ENCODE data around the gene RNF152. TPM values are rescaled to one million over a fixed set of nuclear protein-coding genes. Genes with fewer than 3 reads are reported as not detected.

RNF152 gene
- total and polyA plus RNA-seq, 2 donors (not counting 3 experiments of a cell fraction or from before 2014, with no cell fraction given), result 20.8 to 27.5 TPM

DNA sequence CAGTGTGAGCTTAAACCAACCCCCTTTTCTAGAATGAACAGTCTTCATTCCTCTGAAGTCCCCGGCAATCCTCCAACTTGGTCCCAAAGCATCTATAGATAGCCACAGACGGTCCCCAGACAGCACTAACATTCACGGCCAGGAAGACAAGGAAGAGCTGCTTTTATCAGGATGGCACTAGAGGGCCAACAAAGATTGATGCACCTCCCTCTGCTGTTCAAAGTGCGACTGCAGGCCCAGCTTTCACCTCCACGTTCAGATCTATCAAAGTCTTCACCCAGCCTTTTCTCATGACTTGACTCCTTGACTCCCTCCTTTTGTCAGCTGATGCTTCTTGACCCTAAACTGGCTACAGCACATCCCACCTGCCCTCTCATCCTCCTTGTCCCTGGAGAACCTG is 54.3 kb downstream of the RNF152 start:
- no peaks in the 10 kb centered on the region for H3K27me3 ChIP-seq (ENCODE audit: control insufficient read depth in 2 of 2, insufficient read depth in 2 of 2, low read length in 2 of 2)

More for the DNA sequence above, 54.3 kb downstream of the RNF152 start:
- Histone ChIP-seq H4K20me1 (replicated peaks; ENCODE audit: control insufficient read depth, extremely low read depth, insufficient read depth, low read length) (no peaks in the 10 kb centered on the region), H3K9me1 (replicated peaks; ENCODE audit: control insufficient read depth, extremely low read depth, insufficient read depth, low read length) (no peaks in the 10 kb centered on the region), H3K9me3 (replicated peaks; ENCODE audit: control insufficient read depth, insufficient read depth, low read length) (no peaks in the 10 kb centered on the region), H3K4me2 (ENCODE audit: insufficient read depth, low read length) (no peak overlapping the region), H3K4me1 (ENCODE audit: control insufficient read depth, extremely low read depth, insufficient read depth, low read length) (peaks cover 10% of the 10 kb centered on the region), H3K79me2 (ENCODE audit: control insufficient read depth, insufficient read depth, low read length) (peaks cover 38% of the 10 kb centered on the region), H3K9ac (replicated peaks; ENCODE audit: extremely low read depth, insufficient read depth, low read length) (no peak overlapping the region), H3K27ac (ENCODE audit: insufficient read depth, low read depth, low read length) (no peak overlapping the region), H3K4me3 (replicated peaks in 1 of 3; ENCODE audit: insufficient read depth in 1 of 3, low read depth in 1 of 3, low read length in 3 of 3) (no peak overlapping the region), H2AFZ (ENCODE audit: low read depth, low read length) (no peak overlapping the region), H3K36me3 (ENCODE audit: control insufficient read depth in 2 of 2, extremely low read depth in 1 of 2, insufficient read depth in 2 of 2, low read length in 2 of 2) (no peaks in the 10 kb centered on the region)
- CTCF ChIA-PET, result interaction anchor here (0.5 to 1.0 kb wide), 2 partner anchors 16 to 63 kb away, joined by 3 to 4 read pairs; no protein-coding TSS in a partner anchor
- DNase-seq (ENCODE audit: low read depth, low spot score), result no peak
- FAIRE-seq, result no peak
- POLR2A ChIA-PET, result no interaction called here
- no TSS peak for BruUV-seq (replicated peaks)
- dilution Hi-C loops (cut with MboI; ENCODE audit: extremely low pct_ligation_motif_present, low sequenced_read_pairs) (no loop called here), intact Hi-C loops (cut with micrococcal nuclease) (loop anchor here (10.0 kb wide), 2 partner anchors 116 to 286 kb away; no protein-coding TSS in a partner anchor)
- TF ChIP-seq GATA2 (IDR thresholded peaks at IDR 0.05; ENCODE audit: insufficient read depth, insufficient read length, low read depth, low read length) (no peak), JUN (IDR thresholded peaks at IDR 0.05; ENCODE audit: borderline replicate concordance, insufficient read depth, insufficient read length, low read depth) (no peak), MYC (IDR thresholded peaks at IDR 0.05; ENCODE audit: low read depth, low read length) (no peak), EZH2 (IDR thresholded peaks at IDR 0.05; ENCODE audit: borderline replicate concordance, low read depth, low read length, severe bottlenecking) (no peak), POLR2AphosphoS5 (IDR thresholded peaks at IDR 0.05; ENCODE audit: insufficient read depth, low read depth, low read length) (no peak), POLR2A (IDR thresholded peaks at IDR 0.05; ENCODE audit: low read depth, low read length) (no peak), FOS (IDR thresholded peaks at IDR 0.05; ENCODE audit: borderline replicate concordance, insufficient read depth, low read length) (no peak)
- TF ChIP-seq, protein P1, sequence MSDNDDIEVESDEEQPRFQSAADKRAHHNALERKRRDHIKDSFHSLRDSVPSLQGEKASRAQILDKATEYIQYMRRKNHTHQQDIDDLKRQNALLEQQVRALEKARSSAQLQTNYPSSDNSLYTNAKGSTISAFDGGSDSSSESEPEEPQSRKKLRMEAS (IDR thresholded peaks at IDR 0.05; ENCODE audit: insufficient read depth, insufficient read length), result no peak
- TF ChIP-seq, protein P2, sequence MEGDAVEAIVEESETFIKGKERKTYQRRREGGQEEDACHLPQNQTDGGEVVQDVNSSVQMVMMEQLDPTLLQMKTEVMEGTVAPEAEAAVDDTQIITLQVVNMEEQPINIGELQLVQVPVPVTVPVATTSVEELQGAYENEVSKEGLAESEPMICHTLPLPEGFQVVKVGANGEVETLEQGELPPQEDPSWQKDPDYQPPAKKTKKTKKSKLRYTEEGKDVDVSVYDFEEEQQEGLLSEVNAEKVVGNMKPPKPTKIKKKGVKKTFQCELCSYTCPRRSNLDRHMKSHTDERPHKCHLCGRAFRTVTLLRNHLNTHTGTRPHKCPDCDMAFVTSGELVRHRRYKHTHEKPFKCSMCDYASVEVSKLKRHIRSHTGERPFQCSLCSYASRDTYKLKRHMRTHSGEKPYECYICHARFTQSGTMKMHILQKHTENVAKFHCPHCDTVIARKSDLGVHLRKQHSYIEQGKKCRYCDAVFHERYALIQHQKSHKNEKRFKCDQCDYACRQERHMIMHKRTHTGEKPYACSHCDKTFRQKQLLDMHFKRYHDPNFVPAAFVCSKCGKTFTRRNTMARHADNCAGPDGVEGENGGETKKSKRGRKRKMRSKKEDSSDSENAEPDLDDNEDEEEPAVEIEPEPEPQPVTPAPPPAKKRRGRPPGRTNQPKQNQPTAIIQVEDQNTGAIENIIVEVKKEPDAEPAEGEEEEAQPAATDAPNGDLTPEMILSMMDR (IDR thresholded peaks at IDR 0.05; ENCODE audit: extremely low read depth in 1 of 2, insufficient read depth in 1 of 2, low read depth in 1 of 2, low read length in 2 of 2), result no peak
